Stimulated activated CD8-positive, alpha-beta memory T cell treated with anti-CD3 and anti-CD28 coated beads, Interleukin-15, amount 100 ng/mL, for 4 hours (primary cell): ENCODE results near the gene NXPE2.
"Not testable (repeated sequence)": the region's sequence is repeated elsewhere in the genome, so short reads cannot be mapped to it uniquely, and the experiment has no call there.

Source experiments
- DNase-seq, 2 donors: peaks; one replicate each; pipeline ENCODE4 v3.0.0-alpha.2; 2020; ENCODE audit warnings: low read depth in 2 of 2

NXPE2 gene

DNA sequence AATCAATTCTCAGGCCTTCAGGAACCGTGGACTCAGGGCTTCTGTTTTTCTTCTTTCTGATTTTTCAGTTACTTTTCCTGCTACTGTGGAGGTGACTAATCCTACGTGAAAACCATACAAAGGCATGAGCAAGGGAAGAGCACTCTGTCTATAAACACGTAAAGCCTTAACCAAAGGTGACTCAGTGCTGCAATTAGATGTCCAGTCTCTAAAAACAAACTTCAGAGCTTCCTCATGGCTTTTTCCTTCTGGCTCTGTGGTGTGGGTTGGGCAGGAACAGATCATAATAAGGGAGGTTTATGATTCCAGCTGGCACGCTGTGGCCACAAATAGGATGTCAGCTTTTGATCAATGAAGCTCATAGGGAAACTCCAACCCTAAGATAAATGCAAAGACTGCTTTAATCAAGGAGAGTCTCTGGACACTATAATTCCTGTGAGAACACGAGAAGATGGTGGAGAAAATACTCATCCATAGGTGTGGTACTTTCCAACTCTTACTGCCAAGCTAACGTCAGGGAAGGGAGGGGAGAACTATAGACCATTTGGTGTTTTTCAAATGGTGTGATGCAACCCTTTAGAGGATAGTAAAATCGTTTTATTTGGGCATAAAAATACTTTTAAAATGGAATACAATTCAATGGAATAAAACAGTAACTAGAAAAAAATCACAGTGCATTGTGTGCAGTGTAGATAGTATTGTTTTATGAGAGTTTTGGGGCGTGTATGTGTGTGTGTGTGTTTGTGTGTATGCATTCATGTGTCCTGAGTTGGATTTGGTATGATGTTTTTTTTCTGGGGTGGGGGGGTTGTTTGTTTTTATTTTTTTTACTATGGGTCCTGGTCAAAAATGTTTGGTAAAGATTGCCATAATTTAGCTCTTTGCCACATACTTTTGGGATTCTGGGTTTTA is at the start of gene NXPE2:
TSS of gene NXPE2 (plus strand) at position 403 of the 912 bp plus-strand sequence. CDS start at position 452, 49 bp downstream.
- no peak for DNase-seq

DNA sequence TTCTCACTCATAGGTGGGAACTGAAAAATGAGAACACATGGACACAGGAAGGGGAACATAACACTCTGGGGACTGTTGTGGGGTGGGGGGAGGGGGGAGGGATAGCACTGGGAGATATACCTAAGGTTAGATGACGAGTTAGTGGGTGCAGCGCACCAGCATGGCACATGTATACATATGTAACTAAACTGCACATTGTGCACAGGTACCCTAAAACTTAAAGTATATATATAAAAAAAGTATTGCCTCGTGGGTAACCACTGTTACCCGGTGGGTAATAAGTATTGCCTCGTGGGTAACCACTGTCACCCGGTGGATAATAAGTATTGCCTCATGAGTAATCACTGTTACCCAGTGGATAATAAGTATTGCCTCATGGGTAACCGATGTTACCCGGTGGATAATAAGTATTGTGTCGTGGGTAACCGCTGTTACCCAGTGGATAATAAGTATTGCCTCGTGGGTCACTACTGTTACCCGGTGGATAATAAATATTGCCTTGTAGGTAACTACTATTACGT is 46.8 kb upstream of the NXPE2 start:
- DNase-seq, result not testable (repeated sequence)

DNA sequence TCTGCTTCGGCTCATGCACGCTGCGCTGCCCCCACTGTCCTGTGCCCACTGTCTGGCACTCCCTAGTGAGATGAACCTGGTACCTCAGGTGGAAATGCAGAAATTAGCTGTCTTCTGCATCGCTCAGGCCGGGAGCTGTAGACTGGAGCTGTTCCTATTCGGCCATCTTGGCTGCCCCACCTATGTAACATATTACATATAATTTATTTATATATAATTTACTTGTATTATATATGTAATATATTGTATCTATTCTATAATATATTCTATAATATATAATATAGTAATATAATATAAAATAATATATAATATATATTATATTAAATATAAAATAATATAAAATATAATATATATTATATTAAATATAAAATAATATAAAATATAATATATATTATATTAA is 38.9 kb upstream of the NXPE2 start:
- not testable (repeated sequence) for DNase-seq

DNA sequence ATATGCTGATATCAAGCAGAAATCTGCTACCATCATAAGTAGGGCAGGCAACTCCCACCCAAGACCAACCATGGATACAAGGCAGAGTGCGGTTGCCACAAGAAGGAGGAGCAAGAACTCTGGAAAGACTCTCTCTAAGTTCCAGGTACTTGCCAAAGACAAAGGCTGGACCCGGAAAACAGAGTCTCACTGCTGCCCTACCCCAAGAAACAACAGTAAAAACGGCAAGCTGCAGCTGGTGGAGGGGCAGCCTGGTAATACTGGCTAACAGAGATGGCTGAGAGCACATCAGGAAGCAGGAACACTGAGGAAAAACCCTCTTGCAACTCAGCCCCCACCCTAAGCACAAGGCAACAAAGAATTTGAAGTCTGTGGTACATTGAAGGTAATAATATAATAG is 27.7 kb upstream of the NXPE2 start:
- no peak for DNase-seq

DNA sequence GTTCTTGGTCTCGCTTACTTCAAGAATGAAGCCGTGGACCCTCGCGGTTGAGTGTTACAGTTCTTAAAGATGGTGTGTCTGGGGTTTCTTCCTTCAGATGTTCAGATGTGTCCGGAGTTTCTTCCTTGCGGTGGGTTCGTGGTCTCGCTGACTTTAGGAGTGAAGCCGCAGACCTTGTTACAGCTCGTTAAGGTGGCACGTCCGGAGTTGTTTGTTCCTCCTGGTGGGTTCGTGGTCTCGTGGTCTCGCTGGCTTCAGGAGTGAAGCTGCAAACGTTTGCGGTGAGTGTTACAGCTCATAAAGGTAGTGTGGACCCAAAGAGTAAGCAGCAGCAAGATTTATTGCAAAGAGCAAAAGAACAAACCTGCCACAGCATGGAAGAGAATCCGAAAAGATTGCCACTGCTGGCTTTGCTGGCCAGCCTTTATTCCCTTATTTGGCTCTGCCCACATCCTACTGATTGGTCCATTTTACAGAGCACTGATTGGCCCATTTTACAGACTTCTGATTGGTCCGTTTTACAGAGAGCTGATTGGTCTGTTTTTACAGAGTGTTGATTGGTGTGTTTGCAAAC is 27.1 kb upstream of the NXPE2 start:
- DNase-seq, result no peak

DNA sequence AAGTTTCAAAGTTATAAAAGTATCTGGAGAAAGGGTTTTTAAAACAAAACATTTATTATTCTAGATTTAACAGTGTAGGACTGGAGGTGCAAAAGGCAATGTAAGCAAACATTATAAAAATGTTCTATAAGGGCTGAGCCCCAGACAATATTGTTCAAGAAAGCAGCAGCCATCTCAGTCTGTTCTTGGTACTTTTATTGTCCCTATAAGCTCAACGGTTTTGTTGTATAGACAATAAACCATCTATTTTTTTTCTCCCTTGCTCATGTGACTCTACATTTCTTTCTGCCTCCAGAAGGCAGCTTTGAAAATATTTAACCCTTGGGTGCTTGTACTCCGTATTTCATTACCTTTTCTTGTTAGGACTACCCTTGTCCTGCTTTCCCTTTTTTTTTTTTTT is 25.2 kb upstream of the NXPE2 start:
- DNase-seq, result no peak

DNA sequence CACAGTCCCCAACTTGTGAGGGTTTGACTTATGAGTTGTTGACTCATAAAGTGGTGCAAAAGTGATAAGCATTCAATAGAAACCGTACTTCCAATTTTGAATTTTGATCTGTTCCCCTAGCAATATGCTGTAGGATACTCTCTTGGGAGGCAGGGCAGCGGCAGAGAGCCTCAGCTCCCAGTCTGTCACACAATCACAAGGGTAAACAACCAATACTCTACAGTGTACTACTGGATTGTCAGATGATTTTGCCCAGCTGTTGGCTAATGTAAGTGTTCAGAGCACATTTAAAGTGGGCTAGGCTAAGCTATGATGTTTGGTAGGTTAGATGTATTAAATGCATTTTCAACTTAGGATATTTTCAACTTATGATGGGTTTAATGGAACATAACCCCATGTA is 13.7 kb upstream of the NXPE2 start:
- no peak for DNase-seq

DNA sequence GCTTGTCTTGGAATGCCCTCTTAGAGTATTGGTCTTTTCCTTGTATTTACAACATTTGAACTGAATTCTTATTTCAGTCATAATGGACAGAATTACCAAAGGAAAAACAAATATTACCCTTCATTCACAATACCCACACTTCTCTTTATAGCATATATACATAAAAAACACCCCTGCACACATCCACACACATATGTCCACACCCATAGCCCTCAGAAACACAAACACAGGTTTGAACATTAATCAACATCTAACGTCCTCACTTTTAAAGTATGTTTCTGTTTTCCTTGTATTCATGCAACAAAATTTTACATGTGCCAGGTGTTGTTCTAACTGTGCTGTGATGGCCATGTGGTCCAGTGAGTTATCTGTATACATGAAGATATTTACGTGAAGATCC is 11.6 kb upstream of the NXPE2 start:
- no peak for DNase-seq

DNA sequence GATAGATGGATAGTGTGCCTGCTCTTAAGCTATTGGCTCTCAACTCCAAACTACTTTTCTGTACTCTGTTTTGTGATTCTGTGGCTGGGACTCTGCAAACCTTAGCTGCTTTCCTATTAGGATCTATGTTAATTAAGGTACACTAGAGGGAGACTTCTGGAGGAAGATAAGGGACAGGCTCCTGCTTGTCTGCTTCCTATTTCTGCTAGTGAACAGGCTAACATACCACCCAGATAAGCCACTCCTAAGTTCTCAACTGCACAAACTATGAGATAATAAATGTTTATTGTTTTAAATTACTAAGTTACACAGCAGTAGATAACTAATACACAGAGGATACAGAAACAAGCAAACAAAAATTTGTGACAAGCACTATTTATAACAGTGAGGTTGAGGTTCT is 10.2 kb upstream of the NXPE2 start:
- DNase-seq, result no peak

DNA sequence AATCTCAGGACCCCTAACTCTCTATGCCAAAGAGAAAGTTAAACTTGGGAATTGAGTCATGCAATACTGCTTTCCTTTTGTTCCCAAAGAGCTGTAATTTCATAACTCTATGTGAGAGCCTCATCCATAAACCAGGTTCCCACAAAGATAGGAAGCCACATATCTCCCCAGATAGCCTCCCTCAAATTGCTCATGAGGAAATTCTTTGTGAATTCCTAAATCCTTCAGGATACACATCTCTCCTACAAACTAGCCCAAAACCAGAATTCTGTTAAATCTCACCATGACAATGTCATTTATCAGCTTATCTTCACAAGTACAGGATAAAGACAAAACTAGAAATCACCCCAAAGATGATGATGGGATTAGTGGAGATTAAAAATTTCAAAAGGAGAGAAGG is 4.7 kb upstream of the NXPE2 start:
- no peak for DNase-seq

DNA sequence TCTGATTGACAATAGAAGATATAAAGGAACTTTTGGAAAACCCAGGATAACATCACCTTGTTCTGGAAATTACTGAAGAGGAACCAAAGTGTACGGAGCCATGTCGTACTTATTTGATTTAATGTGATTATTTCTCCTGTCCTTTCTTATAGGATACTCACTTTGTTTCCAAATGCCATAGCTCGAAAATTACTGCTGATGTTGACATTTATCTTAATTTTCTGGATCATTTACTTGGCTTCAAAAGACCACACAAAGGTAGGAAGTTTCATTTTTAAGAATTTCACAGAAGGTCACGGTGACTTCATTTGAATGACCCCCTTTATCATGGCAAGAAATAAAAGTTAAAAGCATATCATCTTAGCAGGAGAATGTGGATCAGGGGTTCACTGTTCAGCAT is 1.2 kb downstream of the NXPE2 start:
- no peak for DNase-seq

DNA sequence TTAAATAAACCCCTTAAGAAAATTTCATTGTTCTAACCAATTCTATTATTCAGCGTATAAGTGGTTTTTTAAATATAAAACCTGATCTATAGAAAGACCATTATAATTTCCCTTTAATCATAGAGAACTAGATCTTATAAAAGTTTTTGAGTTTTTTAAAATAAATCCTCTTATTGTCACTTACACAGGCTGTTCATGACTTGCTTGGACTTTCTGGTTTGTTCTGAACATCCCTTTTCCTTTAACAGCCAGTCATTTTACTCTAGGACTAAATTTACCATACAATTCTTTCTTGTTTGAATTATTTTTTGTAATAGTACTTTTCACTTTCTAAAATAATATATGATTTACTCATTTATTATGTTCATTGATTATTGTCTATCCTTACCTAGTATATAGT is 4.7 kb downstream of the NXPE2 start:
- DNase-seq, result no peak

DNA sequence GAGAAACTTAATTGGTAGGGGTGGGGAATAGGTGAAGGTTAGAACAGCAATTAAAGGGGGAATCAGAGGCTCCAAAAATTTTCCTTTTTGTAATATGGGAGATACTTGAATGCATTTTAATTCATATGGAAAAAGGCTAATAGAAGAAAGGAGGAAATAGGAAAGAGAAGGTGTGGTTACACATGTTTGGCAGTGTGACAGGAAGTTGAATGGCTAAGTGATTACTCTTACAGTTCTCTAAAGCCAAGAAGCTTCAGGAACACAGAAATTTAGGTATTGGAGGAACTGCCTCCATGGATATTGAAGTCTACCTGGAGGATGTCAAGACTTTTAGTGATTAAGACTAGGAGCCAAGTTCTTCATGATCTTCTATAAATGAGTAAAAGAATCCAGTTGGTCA is 6.3 kb downstream of the NXPE2 start:
- DNase-seq, result no peak

DNA sequence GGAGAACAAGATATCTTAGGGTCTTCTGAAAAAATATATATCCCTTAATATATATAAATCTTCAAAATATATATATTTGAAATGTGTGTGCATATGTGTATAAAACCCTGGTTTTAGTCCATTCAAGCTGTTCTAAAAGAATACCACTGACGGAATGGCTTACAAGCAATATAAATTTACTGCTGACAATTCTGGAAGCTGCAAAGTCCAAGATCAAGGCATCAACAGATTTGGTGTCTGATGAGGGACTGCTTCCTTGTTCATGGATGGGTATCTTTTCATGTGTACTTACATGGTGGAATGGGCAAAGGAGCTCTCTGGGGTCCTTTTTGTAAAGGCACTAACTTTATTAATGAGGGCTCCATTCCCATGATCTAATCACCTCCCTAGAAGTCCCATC is 6.8 kb downstream of the NXPE2 start:
- no peak for DNase-seq

DNA sequence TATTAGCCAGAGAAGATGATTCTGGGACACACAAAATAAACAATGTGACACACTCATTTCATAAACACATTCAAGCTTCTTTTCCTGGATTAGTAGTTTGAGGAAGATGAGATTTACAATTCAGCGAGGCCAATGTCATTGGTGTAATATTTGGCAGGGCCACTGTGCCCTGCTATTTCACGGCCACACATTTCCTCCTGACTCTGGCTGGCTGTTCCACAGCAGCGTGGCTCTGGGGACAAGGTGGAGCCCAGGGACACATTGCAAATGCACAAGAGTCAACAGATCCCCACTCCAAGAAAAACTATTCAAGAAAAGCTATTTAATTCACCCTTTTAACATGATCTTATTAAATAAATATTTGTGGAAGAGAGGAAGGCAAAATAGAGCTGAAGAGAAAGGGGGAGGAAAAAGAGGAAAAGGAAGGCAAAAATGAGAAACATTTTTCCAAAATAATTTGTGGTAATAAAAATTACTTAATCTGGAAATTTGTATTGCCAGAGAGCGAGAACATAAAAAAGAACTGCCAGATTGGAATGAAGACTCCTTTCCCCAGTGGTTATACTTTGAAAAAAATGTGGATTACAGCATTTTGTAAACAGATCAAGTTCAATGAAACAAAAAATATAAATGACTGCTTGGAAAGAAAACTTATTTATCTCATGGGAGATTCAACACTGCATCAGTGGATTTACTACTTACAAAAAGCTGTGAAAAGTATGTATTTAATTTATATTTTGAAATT is 27.1 kb downstream of the NXPE2 start:
- no peak for DNase-seq

DNA sequence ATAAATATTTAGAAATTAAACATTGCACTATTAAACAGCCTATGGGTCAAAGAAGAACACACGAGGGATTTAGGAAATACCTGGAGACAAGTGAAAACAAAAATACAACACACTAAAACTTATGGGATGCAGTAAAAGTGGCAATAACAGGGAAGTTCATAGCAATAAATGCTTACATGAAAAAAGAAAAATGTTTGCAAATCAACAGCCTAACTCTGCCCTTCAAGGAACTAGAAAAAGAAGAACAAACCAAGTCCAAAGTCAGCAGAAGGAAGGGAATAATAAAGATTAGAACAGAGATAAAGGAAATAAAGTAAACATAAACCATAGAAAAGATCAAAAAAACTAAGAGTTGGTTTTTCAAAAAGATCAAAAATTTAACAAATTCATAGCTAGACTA is 31.6 kb downstream of the NXPE2 start:
- DNase-seq, result no peak

DNA sequence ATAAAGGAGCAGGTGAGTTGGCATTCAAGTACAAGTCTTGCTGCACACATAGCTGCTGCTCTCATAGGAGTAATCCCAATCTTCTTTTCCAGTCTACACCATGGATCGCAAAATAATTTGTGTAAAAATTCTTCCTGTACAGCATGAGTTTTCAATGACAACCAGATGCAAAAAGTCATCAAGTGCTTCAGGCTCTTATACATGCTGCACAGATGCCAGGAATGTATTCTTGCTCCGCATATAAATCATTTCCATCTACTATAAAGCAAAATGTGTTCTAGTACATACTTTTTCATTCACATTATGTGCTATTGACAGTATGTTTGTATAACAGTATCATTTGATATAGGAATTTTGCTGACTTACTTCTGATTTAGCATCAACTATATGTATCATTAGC is 35.4 kb downstream of the NXPE2 start:
- DNase-seq, result no peak

DNA sequence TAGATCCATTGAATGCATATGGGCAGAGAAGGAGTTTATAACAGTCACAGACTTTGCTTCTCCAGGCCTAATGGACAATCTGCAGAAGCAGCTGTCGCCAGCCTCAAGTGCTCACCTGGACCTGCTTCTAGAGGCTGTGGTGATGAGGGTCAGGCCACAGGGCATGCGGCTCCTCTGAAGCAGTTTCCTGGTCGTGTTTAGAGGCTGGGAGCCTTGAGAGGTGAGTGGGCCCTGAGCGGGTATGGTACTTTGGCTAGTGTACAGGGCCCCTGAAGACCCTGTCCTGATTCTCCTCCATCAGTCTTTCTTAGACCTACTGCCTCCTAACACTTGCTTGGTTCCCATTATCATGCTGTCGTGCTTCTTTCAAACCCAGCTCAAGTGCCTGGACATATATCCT is 41.2 kb downstream of the NXPE2 start:
- DNase-seq, result no peak

DNA sequence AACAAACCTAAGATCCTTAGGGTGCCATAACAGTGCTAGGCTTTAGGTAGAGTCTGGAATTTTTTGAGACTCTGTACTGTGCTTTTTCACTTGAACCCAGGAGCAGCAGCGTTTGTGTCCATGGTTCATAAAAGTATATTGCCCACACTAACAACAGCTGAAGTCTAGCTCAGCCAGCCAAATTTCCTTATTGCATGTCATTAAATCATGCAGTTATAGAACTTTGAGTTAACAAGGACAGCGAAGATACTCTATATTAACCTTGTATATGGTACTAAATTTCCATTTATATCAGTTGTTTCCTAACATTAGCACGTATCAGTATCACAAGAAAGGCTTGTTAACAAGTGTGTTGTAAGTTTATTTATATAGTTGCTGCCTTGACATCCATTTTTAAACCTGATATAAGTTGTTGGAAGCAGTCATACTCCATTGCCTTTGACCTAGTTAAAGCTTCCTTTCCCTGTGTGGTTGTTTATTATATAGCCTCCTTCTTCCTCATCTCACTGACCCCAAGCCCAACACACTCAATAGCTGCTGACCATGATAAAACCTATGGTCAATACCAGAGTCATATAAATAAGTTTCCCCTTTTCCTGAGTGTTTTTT is 46.7 kb downstream of the NXPE2 start:
- no peak for DNase-seq

DNA sequence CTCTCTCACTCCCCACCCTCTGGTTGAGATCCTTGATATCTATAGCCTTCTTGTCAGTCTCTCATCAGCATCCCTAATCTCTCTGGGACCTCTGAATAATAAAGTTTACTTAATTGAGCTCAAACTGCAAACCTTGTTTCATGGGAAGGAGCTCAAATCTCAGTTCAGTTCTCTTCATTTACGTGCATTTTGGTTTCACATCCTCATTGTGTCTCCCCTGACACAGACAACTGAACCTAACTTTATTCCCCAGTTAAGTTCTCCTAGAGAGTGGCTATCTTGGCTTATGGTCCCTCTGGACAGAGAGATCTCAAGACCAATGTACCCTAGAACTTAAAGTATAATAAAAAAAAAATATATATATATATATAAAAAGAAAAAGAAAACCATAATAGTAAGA is 47.3 kb downstream of the NXPE2 start:
- no peak for DNase-seq

DNA sequence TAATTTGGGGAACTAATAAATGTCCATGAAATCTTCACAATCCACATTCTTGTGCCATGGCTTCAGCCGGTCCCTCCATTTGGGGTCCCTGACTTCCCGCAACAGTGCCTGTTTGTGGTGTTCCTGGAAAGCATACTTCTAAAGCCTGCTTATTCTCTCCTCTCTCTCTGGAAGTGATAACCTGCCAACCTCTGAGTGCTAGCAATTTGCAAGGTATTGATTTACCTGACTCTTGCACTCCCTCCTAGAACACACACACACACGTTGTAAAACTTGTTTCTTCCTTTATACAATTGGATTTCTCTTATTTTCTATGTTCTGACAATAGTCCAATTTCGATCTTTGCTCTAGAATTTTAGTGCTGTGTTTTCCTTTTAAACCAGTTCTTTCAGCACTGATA is 58.5 kb downstream of the NXPE2 start:
- no peak for DNase-seq

DNA sequence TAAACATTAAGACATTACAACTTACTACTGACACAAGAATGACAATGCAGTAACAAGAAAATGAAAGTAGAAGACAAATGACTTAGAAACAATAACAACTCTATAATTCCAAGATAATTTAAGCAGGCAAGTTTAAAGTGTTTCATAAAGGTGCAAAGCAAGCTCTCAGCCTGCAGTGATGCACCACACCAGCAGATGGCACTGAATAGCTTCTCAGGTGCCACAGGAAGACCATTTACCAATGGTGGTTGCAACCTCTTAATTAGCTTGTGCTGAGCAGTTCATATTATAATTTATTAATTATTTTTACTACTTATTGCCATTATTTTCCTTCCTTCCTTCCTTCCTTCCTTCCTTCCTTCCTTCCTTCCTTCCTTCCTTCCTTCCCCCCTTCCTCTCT is 60.6 kb downstream of the NXPE2 start:
- DNase-seq, result no peak
